Loucy (cell line): ENCODE data around the gene DKK3.

Experiments
- EZH2phosphoT487 ChIP-seq: fragments of 200-600 bp; IDR thresholded peaks from 2 replicates; pipeline ENCODE4 v1.6.1; 2018; ENCODE audit warnings: antibody characterized with exemption, mild to moderate bottlenecking, moderate library complexity, borderline replicate concordance
- TF ChIP-seq, protein P1 (sequence below): fragments of 200-600 bp; sonication (generic); conservative IDR thresholded peaks from 2 replicates; pipeline ENCODE4 v1.5.1; 2014; ENCODE audit warnings: mild to moderate bottlenecking, antibody characterized with exemption, low read length

DNA sequence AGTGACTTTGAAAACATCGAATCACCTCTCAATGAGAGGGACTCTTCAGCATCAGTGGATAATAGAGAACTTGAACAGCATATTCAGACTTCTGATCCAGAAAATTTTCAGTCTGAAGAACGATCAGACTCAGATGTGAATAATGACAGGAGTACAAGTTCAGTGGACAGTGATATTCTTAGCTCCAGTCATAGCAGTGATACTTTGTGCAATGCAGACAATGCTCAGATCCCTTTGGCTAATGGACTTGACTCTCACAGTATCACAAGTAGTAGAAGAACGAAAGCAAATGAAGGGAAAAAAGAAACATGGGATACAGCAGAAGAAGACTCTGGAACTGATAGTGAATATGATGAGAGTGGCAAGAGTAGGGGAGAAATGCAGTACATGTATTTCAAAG lies 65.8 kb downstream of the DKK3 start:
- TF ChIP-seq, protein P1, sequence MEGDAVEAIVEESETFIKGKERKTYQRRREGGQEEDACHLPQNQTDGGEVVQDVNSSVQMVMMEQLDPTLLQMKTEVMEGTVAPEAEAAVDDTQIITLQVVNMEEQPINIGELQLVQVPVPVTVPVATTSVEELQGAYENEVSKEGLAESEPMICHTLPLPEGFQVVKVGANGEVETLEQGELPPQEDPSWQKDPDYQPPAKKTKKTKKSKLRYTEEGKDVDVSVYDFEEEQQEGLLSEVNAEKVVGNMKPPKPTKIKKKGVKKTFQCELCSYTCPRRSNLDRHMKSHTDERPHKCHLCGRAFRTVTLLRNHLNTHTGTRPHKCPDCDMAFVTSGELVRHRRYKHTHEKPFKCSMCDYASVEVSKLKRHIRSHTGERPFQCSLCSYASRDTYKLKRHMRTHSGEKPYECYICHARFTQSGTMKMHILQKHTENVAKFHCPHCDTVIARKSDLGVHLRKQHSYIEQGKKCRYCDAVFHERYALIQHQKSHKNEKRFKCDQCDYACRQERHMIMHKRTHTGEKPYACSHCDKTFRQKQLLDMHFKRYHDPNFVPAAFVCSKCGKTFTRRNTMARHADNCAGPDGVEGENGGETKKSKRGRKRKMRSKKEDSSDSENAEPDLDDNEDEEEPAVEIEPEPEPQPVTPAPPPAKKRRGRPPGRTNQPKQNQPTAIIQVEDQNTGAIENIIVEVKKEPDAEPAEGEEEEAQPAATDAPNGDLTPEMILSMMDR = no peak
- no peak for TF ChIP-seq EZH2phosphoT487
